ENCODE measurements around the gene SBF1.

The SBF1 gene

DNA sequence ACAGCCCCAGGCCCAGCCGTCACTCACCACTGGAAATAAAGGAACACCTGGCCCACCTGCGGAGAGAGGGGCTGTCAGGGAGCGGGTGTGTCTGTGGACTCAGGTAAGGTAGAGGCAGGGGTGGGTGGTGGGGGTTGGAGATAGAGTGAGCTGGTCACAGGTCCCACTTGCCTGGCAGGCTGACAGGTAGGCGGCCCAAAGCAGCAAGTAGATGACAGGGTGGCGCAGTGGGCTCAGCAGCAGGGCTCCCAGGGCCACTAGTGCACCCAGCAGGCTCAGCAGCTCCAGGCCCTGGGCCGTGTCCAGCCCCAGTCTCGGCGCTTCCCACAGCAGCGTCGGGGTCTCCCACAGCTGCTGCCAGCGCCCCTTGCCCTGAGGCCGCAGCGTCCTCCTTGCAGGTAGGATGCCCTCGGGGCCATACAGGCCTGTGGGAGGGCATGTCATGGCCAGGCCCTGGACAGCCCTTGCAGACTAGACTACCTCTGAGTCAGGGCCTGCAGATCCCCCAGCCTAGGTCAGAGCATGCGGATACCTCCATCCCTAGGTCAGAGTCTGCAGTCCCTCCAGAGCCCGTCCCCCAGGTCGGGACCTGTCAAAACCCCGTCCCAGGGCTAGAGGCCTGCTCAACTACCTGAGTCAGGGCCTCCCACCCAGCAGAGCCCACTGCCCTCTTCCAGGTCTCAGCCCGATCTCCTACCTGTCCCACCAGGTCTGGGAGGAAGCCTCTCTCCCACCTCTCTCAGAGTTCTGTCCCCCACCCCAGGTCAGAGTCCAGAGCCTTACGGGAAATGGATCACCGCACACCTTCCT lies 32.0 kb upstream of the SBF1 start:
- no peak for DNase-seq

DNA sequence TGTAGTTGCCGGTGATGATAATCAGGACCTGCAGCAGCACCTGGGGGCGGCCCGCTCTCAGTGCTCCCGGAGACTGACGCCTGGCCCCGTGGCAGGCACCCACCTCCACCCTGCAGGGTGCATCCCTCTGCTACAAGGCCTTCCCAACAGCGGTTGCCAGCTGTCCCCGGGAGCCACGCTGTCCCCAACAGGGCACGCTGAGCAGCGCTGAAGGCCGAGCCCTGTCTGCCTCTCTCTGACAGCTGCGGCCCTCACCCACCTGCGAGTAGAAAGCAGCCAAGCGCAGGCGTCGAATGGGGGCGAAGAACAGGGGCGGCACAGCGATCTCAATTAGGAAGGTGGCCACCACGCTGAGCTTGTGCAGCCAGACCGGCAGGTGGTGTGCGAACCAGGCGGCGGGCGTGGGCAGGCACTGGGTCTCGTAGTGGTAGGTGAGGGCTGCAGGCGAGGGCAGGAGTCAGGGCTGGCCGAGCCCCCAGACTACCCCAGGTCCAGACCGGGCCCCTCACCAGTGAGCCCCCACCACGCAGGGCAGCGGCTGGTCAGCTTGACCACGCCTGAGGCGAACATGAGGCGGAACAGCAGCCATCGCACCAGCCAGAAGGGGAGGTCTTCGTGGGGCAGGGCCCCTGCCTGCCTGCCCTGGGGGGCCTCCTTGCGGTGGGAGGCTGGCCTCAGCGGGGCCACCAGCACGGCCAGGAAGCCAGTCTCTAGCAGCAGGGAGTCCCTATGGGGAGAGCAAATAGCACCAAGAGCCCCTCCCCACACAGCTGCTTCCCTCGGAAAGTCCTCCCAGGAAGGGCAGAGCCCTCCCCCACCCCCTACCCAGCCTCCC lies 31.2 kb upstream of the SBF1 start:
- DNase-seq, result no peak

DNA sequence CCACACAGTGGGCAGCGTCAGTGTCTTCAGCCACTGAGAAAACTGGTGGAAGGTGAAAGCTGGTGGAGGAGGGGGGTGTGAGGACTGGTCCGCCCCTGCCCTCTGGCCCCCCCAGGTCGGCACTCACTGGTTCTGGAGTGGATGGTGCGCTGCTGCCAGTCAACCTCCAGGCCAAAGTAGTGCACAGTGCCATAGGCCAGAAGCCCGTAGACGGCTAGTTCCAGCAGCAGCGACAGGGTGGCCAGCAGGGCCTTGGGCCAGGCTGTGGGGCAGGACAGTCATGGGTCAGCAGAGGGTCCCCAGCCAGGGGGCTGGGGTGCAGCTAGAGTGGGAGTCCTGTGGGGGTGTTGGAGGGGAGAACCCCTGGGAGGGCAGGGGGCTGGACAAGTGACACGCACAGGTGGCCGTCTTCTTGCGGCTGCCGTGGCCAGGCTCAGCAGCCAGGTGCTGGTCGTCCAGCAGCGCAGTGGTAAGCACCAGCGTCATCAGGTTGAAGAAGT lies 30.5 kb upstream of the SBF1 start:
- DNase-seq, result no peak

DNA sequence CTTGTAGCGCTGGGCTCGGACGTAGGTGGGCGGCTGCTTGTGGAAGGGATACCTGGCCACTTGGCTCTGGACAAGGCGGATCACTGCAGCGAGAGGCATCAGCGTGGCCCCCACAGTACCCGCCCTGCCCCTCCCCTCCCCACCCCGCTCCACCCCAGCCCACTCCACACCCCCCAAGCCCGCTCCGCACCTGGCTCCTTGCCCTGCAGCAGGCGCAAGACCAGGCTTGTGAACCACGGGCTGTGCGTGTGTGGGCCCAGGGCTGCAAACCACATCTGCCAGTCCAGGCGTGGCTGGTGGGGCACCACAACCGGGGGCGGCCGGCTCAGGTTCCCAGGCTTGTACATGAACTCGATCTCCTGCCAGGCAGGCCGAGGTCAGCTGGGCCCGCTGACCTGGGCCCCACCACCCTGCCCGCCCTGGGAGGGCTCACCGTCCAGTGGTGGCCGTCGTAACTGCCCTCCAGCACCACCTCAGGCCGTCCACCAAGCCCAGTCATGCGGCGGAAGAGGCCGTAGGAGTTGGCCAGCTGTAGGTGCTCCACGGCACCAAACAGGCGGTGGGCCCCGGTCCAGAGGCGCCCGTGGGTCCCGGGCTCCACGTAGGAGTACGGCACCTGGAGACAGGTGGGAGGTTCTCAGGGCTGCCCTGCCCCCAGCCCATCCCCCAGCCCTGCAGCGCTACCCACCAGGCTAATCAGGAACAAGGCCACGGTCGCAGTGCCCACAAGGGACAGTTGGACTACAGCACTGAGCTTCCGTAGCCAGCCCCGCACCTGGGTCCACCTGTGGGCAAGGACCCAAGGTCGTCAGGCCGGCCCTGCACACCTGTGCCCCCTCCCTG lies 29.8 kb upstream of the SBF1 start:
- no peak for DNase-seq

DNA sequence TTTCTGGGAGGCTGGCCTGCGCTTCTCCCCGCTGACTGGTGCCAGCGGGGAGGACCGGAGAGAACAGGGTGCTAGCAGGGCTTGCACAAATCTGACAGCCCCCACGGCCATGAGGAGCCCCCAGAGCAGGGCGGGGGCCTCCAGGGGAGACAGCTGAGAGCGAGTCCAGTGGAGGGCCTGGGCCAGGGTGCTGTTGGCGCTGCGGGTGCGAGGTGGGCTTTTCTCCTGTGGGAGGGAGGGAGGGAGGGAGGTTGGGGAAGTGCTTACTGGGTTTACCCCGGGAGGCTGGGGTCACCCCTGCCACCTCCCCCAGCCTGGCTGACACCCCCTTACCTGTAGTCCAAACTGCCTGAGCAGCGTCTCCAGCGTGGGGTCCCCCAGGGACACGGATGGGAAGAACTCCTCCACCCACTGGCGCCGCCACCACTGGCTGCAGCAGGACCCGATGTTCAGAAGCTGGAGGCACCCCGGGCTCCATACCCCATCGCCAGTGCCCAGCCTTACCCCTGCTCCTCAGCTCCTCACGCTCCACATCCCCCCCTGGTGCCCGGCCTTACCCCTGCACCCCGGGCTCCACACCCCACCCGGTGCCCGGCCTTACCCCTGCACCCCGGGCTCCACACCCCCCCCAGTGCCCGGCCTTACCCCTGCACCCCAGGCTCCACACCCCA lies 28.8 kb upstream of the SBF1 start:
- DNase-seq, result no peak

DNA sequence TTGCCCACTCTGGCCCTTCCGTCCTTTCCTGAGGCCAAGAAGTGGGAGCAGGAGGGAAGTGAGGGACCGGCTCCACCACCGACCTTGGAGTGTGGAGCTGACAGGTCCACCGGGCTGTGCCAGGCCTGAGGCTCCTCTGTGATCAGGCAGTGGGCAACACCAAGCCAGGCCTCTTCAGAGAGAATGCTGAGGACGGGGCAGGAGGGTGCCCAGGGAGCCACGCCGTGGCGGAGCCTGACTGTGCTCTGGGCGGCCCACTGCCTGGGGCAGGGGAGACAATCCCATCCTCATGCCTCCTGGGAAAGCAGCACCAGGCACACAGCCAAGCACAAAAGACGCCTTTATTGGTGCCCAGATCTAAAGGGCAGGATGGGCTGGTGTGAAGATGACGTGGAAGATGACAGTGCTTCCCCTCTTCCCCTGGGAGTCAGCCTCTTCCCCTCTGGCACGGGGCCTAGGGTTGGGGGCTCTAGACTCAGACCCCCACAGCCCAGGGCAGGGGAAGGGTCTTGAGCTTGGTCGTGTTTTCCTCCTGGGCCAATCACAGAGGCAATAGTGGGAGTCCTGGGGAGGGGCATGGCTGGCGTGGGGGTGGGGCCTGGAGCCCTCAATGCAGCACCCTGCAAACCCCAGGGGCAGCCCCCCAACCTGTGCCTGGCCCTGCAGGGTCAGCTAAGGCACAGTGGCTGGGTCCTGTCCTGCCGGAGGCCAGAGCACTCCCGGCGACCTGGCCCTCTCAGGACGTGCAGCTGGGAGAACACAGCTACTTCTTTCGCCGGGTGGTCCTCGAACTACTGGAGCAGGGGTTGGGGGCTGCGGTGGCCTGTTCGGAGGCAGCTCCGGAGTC lies 28.0 kb upstream of the SBF1 start:
- DNase-seq, result no peak

DNA sequence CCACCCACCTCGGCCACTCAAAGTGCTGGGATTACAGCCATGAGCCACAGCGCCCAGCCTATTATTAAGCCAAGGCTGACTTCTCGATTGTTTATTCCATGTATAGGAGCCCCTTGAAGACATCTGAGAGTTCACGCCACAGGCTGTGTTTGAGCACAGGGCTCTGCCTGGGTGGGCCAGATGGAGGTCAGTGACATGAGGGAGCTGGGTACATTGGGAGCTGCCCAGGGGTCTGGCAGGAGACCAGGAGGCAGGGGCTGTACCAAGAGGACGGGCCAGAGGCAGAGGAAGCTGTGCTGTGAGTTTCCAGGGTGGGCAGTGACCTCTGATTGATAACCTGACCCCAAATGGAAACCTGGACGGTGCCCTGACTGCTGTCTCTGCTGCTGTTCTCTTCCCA lies 27.3 kb upstream of the SBF1 start:
- no peak for DNase-seq

DNA sequence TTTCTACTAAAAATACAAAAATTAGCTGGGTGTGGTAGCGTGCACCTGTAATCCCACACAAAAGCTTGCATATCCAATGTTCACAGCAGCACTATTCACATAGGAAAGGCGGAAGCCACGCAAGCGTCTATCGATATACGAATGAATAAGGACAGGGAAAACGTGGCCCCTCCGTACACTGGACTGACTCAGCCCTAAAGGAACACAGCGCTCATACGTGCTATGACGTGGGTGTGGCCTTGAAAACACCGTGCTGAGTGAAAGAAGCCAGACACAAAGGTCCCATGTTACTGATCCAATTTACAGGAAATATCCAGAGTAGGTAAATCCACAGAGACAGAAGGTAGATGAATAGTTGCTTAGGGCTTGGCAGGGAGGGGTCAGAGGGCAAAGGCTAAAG lies 25.6 kb upstream of the SBF1 start:
- DNase-seq, result no peak

DNA sequence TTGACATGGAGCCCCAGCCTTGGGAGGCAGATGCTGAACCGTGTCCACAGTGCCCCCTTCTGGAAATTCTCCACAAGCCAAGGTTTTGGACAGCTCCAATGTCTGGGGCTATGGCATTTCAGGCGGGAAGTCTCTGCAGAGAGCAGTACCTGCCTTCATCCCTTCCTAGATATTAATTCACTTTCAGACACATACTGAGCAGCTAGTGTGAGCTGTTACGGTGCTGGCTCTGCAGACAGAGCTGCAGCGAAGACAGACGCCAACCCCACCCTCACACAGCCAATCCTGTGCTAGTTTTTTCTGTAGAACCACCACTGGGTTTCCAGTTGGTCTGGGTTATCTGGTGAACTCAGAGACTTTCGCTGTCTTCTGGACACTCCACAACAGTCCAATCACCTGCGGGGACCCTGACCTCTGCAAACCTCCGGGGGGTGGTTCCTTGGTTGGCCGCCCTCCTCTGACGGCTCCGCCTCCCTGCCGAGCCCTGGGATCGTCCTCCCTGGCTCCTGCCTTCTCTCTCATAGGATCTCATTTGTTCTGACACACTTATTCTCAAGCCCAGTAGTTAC lies 23.6 kb upstream of the SBF1 start:
- DNase-seq, result peak; percentile 29

DNA sequence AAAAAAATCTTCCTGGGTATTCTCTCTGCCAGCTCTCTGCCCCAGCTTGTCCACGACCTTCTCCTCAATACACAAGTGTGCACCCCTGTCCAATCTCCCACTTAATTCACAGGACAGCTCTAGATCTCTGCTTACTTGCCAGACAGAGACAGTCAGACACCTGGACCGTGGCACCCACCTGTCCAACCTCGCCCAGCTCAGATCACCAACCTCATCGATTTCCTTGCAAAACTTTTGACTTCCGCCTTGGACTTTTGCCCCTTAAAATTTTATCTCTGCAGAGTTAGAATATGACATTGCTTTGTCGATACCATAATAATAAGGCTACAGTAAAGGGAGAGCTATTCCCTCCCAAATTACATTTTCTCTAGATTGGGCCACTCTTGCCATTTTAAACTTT lies 22.3 kb upstream of the SBF1 start:
- no peak for DNase-seq

DNA sequence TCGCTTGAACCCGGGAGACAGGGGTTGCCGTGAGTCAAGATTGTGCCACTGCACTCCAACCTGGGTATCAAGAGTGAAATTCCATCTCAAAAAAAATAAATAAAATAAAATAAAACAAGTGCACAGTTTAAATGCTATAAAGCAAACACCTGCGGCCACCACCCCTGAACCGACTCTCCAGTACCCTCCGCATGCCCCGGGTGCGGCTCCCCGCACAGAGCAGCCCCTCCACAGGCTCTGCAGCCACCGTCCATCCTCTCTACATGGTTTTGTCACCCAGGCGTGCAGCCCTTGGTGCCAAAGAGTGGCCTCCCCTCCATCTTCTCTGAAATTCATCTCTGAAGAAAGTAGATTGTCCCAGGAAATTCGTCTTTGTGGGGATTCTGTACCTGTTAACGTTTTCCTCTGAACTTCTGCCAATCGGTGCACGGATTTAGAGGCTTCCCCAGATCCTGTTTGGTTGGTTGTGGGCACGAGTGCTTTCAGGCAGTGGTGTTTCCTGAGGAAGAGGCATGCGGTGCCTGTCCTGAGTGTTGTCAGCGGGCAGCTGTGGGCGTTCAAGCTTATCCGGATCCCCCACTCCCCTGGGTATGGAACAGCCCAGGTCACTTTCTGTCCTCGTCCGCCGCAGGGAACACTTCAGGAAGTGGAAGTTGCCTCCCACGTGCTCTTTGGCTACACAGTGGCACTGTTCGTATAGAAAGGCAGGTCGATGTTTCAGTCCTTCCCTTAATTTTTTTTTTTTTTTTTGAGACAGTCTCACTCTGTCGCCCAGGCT lies 15.9 kb upstream of the SBF1 start:
- no peak for DNase-seq

DNA sequence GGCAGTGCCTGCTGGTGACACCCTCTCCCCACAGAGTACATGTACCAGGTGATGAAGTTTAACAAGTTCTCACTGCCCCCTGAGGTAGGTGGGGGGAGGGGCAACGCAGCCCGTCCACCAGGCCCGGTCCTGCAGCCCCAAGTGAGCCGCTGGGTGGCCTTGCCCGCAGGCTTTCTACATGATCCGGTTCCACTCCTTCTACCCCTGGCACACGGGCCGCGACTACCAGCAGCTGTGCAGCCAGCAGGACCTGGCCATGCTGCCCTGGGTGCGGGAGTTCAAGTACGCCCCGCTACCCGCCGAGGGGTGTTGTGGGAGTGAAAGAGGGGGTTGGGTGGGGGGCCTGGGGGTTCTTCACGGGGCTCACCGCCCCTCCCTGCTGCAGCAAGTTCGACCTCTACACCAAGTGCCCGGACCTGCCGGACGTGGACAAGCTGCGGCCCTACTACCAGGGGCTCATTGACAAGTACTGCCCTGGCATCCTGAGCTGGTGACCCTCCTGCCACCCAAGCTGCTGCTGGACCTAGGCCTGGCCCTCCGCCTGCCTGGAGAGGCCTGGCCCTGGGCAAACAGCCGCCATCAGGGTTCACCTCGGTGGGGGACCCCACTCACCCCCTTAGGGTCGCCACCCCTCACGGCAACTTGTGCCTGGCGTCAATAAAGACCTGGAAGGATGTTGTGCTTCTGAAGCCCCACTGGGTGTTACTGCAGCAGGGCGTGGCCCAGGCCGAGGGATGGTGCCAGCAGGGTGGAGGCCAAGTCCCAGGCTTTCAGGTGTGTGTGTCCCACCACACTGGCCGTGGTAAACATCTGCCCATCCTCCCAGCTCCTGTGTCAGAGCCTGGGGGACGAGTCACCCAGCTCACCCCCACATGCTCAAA lies 14.8 kb upstream of the SBF1 start:
- no peak for DNase-seq

DNA sequence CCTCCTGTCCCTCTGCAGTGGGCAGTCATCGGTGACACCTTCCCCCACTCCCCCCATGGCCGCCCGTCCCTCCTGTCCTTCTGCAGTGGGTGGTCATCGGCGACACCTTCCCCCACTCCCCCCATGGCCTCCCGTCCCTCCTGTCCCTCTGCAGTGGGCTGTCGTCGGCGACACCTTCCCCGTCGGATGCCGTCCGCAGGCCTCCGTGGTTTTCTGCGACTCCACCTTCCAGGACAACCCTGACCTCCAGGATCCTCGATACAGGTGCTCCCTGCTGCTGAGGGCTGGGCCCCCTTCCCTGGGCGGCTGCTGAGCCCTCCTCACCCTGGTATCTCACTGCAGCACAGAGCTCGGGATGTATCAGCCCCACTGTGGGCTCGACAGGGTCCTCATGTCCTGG lies 14.1 kb upstream of the SBF1 start:
- DNase-seq, result no peak

DNA sequence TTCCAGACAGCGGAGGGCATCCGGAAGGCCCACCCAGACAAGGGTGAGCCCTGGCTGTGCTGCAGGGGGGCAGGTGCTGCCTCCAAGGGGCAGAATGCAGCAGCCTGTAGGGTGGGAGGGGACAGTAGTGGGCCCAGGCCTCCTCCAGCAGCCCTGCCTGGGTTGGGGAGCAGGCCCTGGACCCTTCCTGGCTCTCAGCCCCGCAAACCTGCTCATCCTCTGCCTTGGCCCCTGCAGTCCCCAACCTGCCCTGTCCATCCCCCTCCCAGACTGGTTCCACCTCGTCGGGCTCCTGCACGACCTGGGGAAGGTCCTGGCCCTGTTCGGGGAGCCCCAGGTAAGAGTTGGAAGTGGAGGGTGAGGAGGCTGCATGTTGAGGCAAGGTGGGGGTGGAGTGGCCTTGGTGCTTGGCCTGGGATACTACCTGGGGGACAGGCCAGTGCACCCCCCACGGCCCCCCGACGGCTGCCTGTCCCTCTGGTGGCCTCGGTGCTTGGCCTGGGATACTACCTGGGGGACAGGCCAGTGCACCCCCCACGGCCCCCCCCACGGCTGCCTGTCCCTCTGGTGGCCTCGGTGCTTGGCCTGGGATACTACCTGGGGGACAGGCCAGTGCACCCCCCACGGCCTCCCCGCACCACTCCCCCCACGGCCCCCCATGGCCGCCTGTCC lies 13.3 kb upstream of the SBF1 start:
- no peak for DNase-seq

DNA sequence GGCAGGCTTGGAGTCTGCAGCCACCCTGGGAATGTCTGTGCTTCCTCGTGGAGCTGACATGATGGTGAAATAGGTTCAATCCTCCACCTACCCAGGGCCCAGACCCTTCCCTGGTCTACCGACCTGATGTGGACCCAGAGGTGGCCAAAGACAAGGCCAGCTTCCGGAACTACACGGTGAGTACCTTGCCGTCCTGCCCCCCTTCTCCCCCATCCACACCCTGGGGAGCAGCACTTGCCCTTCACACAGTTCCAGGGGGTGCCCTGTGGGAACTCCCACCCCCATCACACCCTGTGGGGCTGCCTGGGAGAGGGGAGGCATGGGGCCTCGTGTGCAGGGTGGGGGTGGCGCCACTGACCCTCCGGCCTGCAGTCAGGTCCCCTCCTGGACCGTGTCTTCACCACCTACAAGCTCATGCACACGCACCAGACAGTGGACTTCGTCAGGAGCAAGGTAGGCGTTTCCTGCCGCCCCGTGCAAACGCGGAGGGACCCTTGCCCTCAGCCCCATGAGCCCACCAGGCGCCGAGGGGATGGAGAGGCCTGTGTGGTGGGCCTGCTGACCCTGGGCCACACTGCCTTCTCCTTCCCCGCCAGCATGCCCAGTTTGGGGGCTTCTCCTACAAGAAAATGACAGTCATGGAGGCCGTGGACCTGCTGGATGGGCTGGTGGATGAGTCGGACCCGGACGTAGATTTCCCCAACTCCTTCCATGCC lies 12.6 kb upstream of the SBF1 start:
- no peak for DNase-seq

DNA sequence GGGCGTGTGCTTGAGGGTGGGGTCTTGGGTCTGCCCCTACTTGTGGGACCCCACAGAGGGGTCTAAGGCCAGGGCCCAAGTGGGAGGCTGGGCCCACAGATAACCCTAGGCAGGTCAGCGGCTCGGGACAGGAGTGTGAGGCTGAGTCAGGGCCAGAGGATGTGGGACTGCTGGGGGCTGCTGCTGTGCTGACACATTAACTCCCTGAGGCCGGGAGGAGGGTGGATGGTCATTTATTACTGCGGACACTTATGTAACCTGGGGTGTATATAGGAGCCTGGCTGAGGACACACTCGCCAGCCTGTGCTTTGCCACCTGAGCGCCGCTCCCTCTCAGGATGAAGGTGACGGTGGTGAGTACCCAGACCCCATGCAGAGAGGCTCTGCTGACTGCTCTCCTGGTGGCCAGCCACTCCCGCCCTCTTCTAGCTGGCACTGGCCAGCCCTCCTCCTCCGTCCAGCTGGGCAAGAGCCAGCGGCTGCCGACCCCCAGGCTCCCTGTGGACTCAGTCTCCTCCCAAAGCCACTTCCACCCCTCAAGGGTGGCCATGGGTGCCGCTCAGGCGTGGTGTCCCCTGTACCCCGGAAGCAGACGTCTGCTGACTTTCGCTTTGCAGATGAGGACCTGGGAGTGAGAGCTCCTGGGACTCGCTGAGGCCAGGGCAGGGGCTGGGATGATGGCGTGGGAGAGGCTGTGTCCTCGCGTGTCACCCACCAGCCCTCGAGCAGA lies 11.9 kb upstream of the SBF1 start, which contains the start of gene MIOX:
Gene MIOX, plus strand, starts transcription at position 299 of the 729 bp plus-strand sequence. Its CDS starts 39 bp downstream, at position 338.
- no peak for DNase-seq

Data from NCI-H2029 treated with DMSO at 0.1 percent for 48 hours (cell line).